GM12872 (cell line): ENCODE results near the gene APBA1.

Experiments used
- TF ChIP-seq, protein P1 (sequence below): IDR thresholded peaks from 3 replicates; pipeline ENCODE4 v1.5.1; 2011; ENCODE audit warnings: low read depth, mild to moderate bottlenecking, low read length, moderate library complexity; ENCODE audit not compliant: insufficient read depth

Gene APBA1

GRCh38 chr9:69502671-69503301 lies 169.4 kb downstream of the APBA1 start:
- TF ChIP-seq, protein P1, sequence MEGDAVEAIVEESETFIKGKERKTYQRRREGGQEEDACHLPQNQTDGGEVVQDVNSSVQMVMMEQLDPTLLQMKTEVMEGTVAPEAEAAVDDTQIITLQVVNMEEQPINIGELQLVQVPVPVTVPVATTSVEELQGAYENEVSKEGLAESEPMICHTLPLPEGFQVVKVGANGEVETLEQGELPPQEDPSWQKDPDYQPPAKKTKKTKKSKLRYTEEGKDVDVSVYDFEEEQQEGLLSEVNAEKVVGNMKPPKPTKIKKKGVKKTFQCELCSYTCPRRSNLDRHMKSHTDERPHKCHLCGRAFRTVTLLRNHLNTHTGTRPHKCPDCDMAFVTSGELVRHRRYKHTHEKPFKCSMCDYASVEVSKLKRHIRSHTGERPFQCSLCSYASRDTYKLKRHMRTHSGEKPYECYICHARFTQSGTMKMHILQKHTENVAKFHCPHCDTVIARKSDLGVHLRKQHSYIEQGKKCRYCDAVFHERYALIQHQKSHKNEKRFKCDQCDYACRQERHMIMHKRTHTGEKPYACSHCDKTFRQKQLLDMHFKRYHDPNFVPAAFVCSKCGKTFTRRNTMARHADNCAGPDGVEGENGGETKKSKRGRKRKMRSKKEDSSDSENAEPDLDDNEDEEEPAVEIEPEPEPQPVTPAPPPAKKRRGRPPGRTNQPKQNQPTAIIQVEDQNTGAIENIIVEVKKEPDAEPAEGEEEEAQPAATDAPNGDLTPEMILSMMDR = no peak

DNA sequence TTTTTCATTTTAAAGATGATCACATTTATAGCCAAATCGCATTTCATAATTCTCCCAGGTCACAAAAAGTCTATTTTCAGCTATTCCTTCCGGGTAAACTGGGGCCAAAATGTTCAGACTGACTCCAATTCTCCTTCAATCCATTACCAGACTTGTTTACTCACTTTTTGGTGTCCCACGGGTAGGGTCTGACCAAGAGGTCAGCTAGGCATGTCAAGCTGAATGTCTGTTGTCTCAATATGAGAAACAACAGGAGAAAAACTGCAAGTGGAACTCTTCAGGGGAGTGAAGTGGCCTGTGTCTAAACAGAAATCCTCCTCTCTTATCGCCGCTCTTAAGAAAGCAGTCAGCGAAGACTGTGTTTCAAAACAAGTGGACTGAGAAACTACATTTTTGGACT lies 171.3 kb downstream of the APBA1 start:
- TF ChIP-seq, protein P1 = no peak

- TF ChIP-seq, protein P1 = no peak
Observed at GRCh38 chr9:69499959-69500358, 172.2 kb downstream of the APBA1 start.

DNA sequence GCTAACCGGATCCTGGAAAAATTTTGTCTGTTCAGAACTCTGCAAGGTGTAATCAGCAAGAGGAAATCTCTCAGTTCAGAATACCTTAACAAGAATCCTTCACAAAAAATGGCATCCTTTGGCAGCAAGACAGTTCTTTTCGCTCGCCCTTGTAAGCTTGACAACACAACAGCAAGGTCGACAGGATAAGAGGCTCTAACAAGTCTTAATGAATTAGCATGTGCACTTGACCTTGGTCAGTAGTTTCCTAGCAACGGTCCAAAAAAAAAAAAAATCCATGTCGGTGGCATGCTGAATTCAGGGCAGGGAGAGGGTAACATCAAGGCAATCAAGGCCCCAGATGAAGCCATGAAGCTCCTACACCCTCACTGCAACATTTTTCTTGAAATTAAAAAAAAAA lies 172.8 kb downstream of the APBA1 start:
- TF ChIP-seq, protein P1 = no peak

DNA sequence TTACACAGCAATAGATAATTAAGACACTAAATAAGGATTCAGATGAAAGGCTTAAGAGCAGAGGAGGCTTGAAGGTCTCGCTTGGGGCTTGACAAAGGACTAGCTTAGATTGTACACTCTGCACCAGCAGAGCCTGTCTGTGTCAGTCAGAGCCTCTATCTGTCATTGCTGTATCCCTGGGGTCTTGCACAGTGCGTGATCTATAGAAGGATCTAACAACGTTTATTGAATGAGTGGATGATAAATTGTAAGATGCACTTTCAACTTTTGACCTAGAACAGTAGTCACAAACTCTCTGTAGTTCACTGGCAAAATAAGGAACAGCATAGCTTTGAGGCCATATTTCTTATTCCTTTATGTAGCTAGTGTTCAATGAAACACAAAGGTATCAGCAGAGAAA lies 173.7 kb downstream of the APBA1 start:
- TF ChIP-seq, protein P1 = no peak

DNA sequence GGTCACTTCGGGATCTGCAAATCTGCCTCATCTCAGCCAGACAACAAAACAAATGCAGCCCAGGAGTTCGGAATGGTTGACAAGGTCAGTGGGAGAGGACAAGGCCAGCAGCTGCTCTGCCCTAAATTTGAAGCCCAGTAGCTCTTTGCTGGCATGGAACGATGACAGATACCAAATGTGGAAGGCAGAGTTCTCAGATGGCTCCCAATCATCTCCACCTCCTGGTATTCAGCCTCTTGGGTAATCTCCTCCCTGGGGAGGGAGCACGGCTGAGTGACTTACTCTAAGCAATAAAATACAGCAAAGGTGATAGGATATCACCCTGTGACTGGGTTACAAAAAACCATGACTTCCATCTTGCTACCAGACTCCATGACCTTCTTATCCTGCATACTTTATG lies 174.4 kb downstream of the APBA1 start:
- TF ChIP-seq, protein P1 = no peak

DNA sequence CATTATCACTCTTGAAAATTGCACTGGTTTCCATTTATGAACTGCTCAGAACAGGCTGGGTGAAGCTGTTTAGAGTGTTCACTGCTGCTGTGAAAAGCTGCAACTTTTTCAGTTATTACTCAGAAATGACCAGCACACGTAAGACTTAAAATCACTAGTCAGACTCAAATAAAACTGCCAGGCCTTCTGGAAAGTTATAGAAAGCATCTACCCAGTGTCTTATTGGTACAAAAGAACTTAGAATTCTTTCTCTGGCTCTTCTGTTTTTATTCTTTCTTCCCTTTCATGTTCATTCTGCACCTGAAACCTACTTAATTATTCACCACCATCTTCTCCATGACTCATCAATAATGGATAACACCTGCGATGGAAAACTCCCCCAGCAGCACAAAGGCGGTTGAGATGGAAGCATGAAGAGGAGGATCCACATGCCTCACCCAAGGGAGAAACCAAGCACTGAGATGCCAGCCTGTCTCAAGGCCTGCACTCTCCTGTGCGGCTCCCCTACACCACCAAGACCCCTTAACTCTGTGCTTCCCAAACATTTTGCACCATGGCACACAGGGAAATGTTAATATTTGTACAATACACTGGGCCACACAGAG lies 175.2 kb downstream of the APBA1 start:
- TF ChIP-seq, protein P1 = no peak
